Spinal cord (tissue), 10 donors: ENCODE results near the gene ULK1. TPM values are rescaled to one million over a fixed set of nuclear protein-coding genes. Genes with fewer than 3 reads are reported as not detected.
"Not testable (repeated sequence)": the region's sequence is repeated elsewhere in the genome, so short reads cannot be mapped to it uniquely, and the experiment has no call there.

Experiments used
- DNase-seq, 6 donors: peaks; one replicate each; pipeline versions ENCODE4 v3.0.0 to v3.0.0-alpha.2; 2013 to 2015; ENCODE audit warnings: low spot score in 6 of 6, low read depth in 4 of 6
- H3K27ac ChIP-seq: one replicate; pipeline ENCODE4 v1.5.1; 2013; ENCODE audit warnings: low read depth, low read length, control low read depth
- H3K27me3 ChIP-seq: one replicate; pipeline ENCODE4 v1.6.1; 2013; ENCODE audit warnings: low read length; ENCODE audit not compliant: control insufficient read depth, insufficient read depth
- H3K36me3 ChIP-seq: one replicate; pipeline ENCODE4 v1.6.1; 2013; ENCODE audit warnings: low read length; ENCODE audit not compliant: control insufficient read depth, insufficient read depth
- H3K4me1 ChIP-seq: one replicate; pipeline ENCODE4 v1.6.1; 2013; ENCODE audit warnings: low read length; ENCODE audit not compliant: control insufficient read depth, insufficient read depth
- H3K4me3 ChIP-seq: one replicate; pipeline ENCODE4 v1.5.1; 2013; ENCODE audit warnings: low read depth, low read length, control low read depth
- H3K9me3 ChIP-seq: one replicate; pipeline ENCODE4 v1.6.1; 2013; ENCODE audit warnings: low read length; ENCODE audit not compliant: control insufficient read depth, insufficient read depth
- WGBS: methylation state at CpG from one replicate; pipeline ENCODE4 v1.1.5; 2013; ENCODE audit warnings: missing lambda C conversion rate; ENCODE audit not compliant: insufficient coverage; 5-methylcytosine and 5-hydroxymethylcytosine counted together
- polyA plus RNA-seq, 2 donors: library from polyadenylated mRNA; unstranded; fragments of 120-200 nt; gene quantifications; one replicate each; pipeline ENCODE4 v1.2.1, GENCODE V29; 2013; ENCODE audit not compliant: insufficient read length in 2 of 2
- total RNA-seq, 2 donors: library from RNA; depleted of rRNA in 1 of 2; stranded (reverse); fragments of 120-200 nt in 1 of 2; fragments of >200 nt in 1 of 2; gene quantifications; one replicate each; pipeline versions ENCODE4 v1.2.3 to v1.2.4, GENCODE V29; 2013 to 2014
- donor health status: healthy.

Gene ULK1
- total and polyA plus RNA-seq, 4 donors, result 10.0 to 50.0 (median 24.6) TPM

DNA sequence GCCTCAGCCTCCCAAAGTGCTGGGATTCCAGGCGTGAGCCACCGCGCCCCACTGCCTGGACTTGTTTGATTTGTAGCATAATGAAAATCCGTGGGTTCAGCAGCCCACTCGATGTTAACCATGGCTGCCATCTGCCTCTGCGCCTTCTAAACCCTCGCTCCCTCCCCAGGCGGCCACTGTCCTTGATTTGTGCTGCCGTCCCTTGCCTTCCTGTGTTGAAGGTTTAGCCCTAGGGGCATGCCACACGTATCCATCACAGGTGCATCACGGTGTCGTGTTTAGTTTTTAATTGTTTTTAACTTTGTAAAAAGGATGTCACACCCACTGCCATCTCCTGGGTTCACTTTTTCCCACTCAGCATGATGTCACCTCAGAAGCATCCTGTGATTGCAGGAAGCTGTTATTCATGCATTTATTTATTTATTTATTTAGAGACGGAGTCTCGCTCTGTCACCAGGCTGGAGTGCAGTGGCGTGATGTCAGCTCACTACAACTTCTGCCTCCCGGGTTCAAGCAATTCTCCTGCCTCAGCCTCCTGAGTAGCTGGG, 24.5 kb upstream of the ULK1 start:
- Histone ChIP-seq H3K27ac (no peak overlapping the region), H3K27me3 (no peaks in the 10 kb centered on the region), H3K9me3 (no peaks in the 10 kb centered on the region), H3K36me3 (no peaks in the 10 kb centered on the region), H3K4me3 (no peak overlapping the region), H3K4me1 (no peaks in the 10 kb centered on the region)
- 84% methylated on average over 10 of the region's 16 CpGs for WGBS
- no peak for DNase-seq

DNA sequence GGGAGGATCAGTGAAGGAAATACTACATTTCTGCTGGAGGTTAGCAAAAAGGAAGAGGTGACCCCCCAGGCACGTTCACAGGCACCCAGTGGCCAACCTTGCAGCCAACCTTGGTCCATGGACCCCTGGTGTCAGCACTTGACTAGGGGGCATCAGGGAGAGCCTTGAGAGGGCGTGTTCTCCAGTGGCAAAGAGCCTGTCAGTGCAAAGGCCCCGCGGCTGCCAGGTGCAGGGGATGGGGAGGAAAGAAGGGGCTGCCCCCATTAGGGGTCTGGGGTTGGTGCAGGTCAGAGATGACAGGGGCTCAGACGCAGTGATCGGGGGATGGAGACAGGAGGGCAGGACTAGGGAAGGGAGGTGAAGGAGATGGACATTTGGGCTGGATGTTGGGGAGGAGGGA, 22.7 kb upstream of the ULK1 start:
- no peaks in the 10 kb centered on the region for H3K9me3 ChIP-seq
- H3K4me1 ChIP-seq, result no peaks in the 10 kb centered on the region
- H3K4me3 ChIP-seq, result no peak overlapping the region
- no peak overlapping the region for H3K27ac ChIP-seq
- no peaks in the 10 kb centered on the region for H3K27me3 ChIP-seq
- 94% methylated on average over 6 of the region's 6 CpGs for WGBS
- DNase-seq, result no peak
- no peaks in the 10 kb centered on the region for H3K36me3 ChIP-seq

DNA sequence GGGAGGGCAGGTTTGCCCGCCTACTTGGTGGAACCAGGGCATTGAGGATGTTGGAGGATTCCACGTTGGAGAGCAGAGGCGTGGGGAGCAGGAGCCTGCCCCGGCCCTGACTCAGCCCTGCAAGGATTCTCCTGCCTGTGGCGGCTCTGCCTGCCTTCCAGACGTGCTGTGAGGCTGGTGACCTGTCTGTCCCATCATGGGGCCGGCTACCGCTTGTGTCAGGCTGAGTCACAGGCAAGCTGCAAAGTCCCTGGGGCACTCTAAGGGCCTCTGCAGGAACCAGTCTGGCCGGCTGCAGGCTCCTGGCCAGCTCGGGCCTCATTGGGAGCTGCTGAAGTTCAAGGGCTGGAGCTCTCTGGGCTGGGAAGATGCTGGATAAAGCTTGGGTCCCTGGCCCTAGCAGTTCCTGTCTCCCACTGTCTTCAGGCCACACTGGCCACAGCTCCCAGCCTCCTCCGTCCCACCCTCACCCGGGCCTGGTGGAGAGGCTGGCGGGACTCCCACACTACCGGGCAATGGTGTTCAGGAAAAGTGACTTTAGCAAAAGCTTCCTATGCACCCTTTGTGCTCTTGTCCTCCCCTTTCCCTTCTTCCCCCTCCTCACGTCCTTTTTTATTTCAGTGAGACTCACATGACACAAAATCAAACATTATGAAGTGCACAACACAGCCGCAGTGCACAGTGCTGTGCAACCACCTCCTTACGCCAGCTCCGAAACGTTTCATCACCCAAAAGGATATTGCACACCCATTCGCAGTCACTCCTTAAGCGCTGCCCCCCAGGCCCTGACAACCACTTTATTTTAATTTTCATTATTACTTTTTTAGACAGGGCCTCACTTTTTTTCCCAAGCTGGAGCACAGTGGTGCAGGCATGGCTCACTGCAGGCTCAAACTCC, 22.0 kb upstream of the ULK1 start:
- DNase-seq, result no peak
- Histone ChIP-seq H3K27ac (no peak overlapping the region), H3K4me1 (no peaks in the 10 kb centered on the region), H3K9me3 (no peaks in the 10 kb centered on the region), H3K4me3 (no peak overlapping the region), H3K36me3 (no peaks in the 10 kb centered on the region), H3K27me3 (no peaks in the 10 kb centered on the region)
- WGBS, result 75% methylated on average over 21 of the region's 21 CpGs

DNA sequence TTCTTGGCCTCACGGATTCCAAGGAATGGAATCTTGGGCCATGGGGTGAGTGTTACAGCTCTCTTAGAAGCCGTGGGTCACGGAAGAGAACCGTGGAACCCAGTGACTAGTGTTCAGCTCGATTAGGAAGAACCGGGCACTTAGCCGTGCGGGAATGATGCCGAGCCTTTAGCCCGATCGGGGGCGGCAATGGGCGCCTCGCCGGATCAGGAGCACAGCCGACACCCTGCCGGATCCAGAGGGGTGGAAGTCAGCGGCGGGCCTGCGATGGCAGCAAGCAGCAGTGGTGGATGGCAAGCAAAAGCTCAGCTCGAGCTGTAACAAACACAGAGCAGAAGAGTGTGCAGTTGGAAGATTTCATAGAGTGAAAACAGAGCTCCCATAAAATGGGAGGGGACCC, 21.1 kb upstream of the ULK1 start:
- Histone ChIP-seq H3K4me3 (no peak overlapping the region), H3K4me1 (no peaks in the 10 kb centered on the region), H3K27ac (no peak overlapping the region), H3K9me3 (no peaks in the 10 kb centered on the region), H3K27me3 (no peaks in the 10 kb centered on the region), H3K36me3 (no peaks in the 10 kb centered on the region)
- DNase-seq, result no peak
- 96% methylated on average over 18 of the region's 21 CpGs for WGBS

DNA sequence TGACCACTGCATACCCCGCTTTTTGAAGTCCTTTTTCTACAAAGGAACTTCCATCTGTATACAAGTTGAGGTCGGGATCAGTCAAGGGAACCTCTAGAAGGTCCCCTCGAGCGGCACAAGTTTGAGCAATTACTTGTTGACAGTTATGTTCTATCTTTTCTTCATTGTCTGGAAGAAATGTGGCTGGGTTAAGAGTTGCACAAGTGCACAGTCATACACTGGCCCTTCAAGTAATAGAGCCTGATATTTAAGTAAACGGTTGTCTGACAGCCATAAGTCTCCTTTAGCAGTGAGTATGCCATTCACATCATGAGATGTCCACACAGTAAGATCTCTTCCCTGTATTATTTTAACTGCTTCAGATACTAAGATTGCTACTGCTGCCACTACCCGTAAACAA, 19.4 kb upstream of the ULK1 start:
- not testable (repeated sequence) for H3K4me1 ChIP-seq, H3K4me3 ChIP-seq, H3K36me3 ChIP-seq, H3K27ac ChIP-seq, H3K27me3 ChIP-seq, DNase-seq, H3K9me3 ChIP-seq
- 100% methylated on average over 1 of the region's 6 CpGs for WGBS

DNA sequence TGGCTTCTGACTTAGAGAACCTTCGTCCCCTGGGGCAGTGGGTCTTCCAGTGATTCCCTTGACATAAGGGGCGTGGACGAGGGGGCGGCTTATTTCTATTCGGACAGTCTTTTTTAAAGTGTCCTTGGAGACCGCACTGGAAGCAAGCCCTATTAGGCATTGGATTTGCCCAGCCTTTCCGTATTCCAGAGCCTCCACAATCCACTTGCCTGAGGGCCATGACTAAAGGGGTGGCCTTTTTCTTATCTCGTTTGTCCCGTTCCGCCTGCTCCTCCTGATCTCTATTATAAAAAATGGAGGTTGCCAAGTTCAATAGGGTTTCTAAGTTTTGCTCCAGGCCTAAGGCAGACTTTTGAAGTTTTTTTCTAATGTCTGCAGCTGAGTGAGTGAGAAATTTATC, 17.2 kb upstream of the ULK1 start:
- not testable (repeated sequence) for H3K27me3 ChIP-seq, H3K4me1 ChIP-seq, DNase-seq, H3K4me3 ChIP-seq, H3K27ac ChIP-seq, H3K36me3 ChIP-seq, H3K9me3 ChIP-seq
- 77% methylated on average over 4 of the region's 10 CpGs for WGBS

DNA sequence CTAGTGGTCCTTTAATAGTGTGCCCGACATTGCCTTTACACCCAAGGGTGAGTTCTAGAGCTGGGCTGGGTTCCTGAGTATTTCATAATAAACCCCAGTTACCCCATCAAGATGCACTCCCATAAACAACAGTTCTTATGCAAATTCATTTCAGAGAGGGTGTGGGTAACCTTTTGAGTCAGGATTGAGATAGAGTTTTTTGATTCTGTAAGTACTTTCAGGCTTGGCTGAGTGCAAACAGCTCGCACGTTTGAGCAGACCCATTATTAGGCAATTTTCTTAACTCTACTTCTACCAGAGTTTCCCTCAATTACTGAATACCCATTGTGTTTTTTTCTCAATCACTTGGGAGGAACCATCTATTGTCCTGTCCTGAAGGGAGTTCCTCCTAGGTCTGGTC, 16.0 kb upstream of the ULK1 start:
- not testable (repeated sequence) for H3K9me3 ChIP-seq, H3K27ac ChIP-seq, H3K4me3 ChIP-seq, H3K4me1 ChIP-seq, H3K27me3 ChIP-seq, DNase-seq, H3K36me3 ChIP-seq
- WGBS, result no CpG with 5 or more reads among the region's 3 CpGs

DNA sequence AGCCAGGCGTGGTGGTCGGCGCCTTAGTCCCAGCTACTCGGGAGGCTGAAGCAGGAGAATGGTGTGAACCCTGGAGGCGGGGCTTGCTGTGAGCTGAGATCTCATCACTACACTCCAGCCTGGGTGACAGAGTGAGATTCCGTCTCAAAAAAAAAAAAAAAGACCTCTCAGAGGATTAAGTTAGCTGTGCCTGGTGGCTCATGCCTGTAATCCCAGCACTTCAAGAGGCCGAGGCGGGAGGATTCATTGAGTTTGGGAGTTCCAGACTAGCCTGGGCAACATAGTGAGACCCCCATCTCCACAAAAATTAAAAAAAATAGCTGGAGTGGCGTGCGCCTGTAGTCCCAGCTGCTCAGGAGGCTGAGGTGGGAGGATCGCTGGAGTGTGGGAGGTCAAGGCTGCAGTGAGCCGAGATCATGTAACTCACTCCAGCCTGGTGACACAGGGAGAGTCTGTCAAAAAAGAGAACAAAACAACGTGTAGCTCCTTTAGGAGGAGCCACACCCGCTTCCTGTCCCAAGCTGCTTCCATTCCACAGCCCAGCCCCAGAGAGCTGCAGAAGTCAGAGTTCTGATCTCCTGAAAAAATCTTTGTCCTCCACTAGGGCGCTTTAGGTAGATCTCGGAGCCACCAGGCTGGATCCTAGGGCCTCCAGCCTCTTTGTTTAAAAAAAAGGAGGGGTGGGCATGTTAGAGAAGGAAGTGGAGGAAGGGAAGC, 11.5 kb upstream of the ULK1 start:
- Histone ChIP-seq H3K36me3 (no peaks in the 10 kb centered on the region), H3K4me3 (no peak overlapping the region), H3K27me3 (no peaks in the 10 kb centered on the region), H3K9me3 (peaks cover 3% of the 10 kb centered on the region), H3K27ac (no peak overlapping the region), H3K4me1 (no peaks in the 10 kb centered on the region)
- DNase-seq, result no peak
- 71% methylated on average over 9 of the region's 16 CpGs for WGBS

DNA sequence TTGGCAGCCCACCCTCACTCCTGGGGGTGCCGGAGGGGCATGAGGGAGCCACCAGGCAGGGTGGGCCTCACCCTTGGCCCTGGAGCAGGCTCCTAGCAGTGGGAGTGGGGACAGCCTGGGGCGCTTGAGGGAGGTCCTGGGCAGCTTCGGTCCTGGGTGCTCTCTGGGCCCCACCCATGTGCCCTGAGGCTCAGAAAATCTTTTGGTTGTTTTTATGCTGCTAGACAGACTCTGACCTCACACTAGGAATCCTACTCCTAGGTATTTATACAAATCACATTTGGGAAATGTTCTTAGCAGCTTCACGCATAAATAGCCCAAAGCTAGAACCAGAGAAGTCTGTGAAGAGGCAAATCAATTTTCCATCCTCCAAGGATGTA, 10.9 kb upstream of the ULK1 start:
- no peak overlapping the region for H3K4me3 ChIP-seq
- no peak for DNase-seq
- 84% methylated on average over 4 of the region's 4 CpGs for WGBS
- no peaks in the 10 kb centered on the region for H3K27me3 ChIP-seq
- peaks cover 3% of the 10 kb centered on the region for H3K9me3 ChIP-seq
- H3K27ac ChIP-seq, result no peak overlapping the region
- H3K4me1 ChIP-seq, result no peaks in the 10 kb centered on the region
- no peaks in the 10 kb centered on the region for H3K36me3 ChIP-seq

DNA sequence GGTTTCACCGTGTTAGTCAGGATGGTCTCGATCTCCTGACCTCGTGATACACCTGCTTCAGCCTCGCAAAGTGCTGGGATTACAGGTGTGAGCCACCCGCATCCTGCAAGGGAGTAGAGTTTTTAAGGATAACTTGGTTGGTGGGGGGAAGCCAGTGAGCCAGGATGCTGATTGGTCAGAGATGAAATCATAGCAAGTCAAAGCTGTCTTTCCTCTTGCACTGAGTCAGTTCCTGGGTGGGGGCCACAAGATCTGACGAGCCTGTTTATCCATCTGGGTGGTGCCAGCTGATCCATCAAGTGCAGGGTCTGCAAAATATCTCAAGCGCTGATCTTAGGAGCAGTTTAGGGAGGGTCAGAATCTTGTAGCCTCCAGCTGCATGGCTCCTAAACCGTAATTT, 9.3 kb upstream of the ULK1 start:
- not testable (repeated sequence) for H3K36me3 ChIP-seq, H3K9me3 ChIP-seq, H3K4me3 ChIP-seq, H3K27ac ChIP-seq, H3K27me3 ChIP-seq, H3K4me1 ChIP-seq, DNase-seq
- WGBS, result 91% methylated on average over 8 of the region's 8 CpGs
